Skin epidermis (tissue), 12 donors: Measurements from ENCODE around the gene TOLLIP.

Experiments
- H3K27ac ChIP-seq, 21 experiments: fragments of 200-600 bp; sonication (generic) in 11 of 21; one replicate each; pipeline ENCODE4 v1.5.0; 2020; ENCODE audit warnings: mild to moderate bottlenecking in 3 of 21, inconsistent platforms in 2 of 21, moderate library complexity in 2 of 21
- H3K4me3 ChIP-seq, 7 experiments: fragments of 200-600 bp; sonication (generic) in 2 of 7; one replicate each; pipeline ENCODE4 v1.5.0; 2020; ENCODE audit warnings: inconsistent platforms in 2 of 7, mild to moderate bottlenecking in 2 of 7, moderate library complexity in 1 of 7

The TOLLIP gene

GRCh38 chr11:1302461-1303125 is 6.8 kb downstream of the TOLLIP start:
- Histone ChIP-seq H3K27ac (peak overlapping the region in 9 of 21 experiments; percentile 9 to 86 (median 53)), H3K4me3 (no peak overlapping the region)

GRCh38 chr11:1302041-1302460 is 7.4 kb downstream of the TOLLIP start:
- H3K4me3 ChIP-seq = no peak overlapping the region
- H3K27ac ChIP-seq = peak overlapping the region in 3 of 21 experiments; percentile 3 to 56 (median 14)

- H3K4me3 ChIP-seq = no peak overlapping the region
- H3K27ac ChIP-seq = peak overlapping the region in 2 of 21 experiments; percentile 3 to 46
These were observed 8.0 kb downstream of the TOLLIP start for GRCh38 chr11:1301220-1302000.

GRCh38 chr11:1300569-1301187 is 8.8 kb downstream of the TOLLIP start:
- Histone ChIP-seq H3K4me3 (no peak overlapping the region), H3K27ac (no peak overlapping the region)

- no peak overlapping the region for H3K27ac ChIP-seq
- no peak overlapping the region for H3K4me3 ChIP-seq
These were observed 9.3 kb downstream of the TOLLIP start for GRCh38 chr11:1300121-1300520.

GRCh38 chr11:1299621-1300020 is 9.8 kb downstream of the TOLLIP start:
- H3K27ac ChIP-seq = peak overlapping the region in 5 of 21 experiments; percentile 6 to 56 (median 45)
- no peak overlapping the region for H3K4me3 ChIP-seq

- peak overlapping the region in 12 of 21 experiments; percentile 17 to 66 (median 53) for H3K27ac ChIP-seq
- H3K4me3 ChIP-seq = no peak overlapping the region
These were observed 10.5 kb downstream of the TOLLIP start for GRCh38 chr11:1298695-1299492.

- Histone ChIP-seq H3K27ac (peak overlapping the region in 2 of 21 experiments; percentile 54 to 66), H3K4me3 (no peak overlapping the region)
These were observed 11.6 kb downstream of the TOLLIP start for GRCh38 chr11:1297576-1298473.

GRCh38 chr11:1297011-1297575 is 12.3 kb downstream of the TOLLIP start:
- no peak overlapping the region for H3K27ac ChIP-seq
- H3K4me3 ChIP-seq = no peak overlapping the region

- H3K4me3 ChIP-seq = no peak overlapping the region
- H3K27ac ChIP-seq = no peak overlapping the region
These were observed 13.1 kb downstream of the TOLLIP start for GRCh38 chr11:1296287-1296686.

GRCh38 chr11:1295591-1295990 is 13.8 kb downstream of the TOLLIP start:
- no peak overlapping the region for H3K27ac ChIP-seq
- H3K4me3 ChIP-seq = no peak overlapping the region

- Histone ChIP-seq H3K4me3 (no peak overlapping the region), H3K27ac (no peak overlapping the region)
These were observed 14.3 kb downstream of the TOLLIP start for GRCh38 chr11:1295086-1295485.

GRCh38 chr11:1293619-1294015 is 15.8 kb downstream of the TOLLIP start:
- Histone ChIP-seq H3K27ac (no peak overlapping the region), H3K4me3 (no peak overlapping the region)

GRCh38 chr11:1292644-1293618 is 16.5 kb downstream of the TOLLIP start:
- H3K4me3 ChIP-seq = no peak overlapping the region
- H3K27ac ChIP-seq = no peak overlapping the region

- Histone ChIP-seq H3K4me3 (no peak overlapping the region), H3K27ac (no peak overlapping the region)
These were observed 17.3 kb downstream of the TOLLIP start for GRCh38 chr11:1292018-1292643.

- H3K4me3 ChIP-seq = no peak overlapping the region
- H3K27ac ChIP-seq = no peak overlapping the region
These were observed 18.0 kb downstream of the TOLLIP start for GRCh38 chr11:1291295-1292017.
